H1 (cell line): Measurements from ENCODE around the gene CIT. TPM values are rescaled to one million over a fixed set of nuclear protein-coding genes. Genes with fewer than 3 reads are reported as not detected.

Experiments used
- CBX8 ChIP-seq: fragments of 300-800, 300-1000 bp; sonication (generic); IDR thresholded peaks from 2 replicates; pipeline ENCODE4 v1.7.1; 2016; ENCODE audit warnings: low read depth, low read length, borderline replicate concordance
- JUN ChIP-seq: IDR thresholded peaks from 2 replicates; pipeline ENCODE4 v1.6.1; 2011; ENCODE audit warnings: low read depth, mild to moderate bottlenecking, improper control_type of control experiment, low read length
- KDM4A ChIP-seq: IDR thresholded peaks from one replicate; pipeline ENCODE4 v1.7.1; 2012; ENCODE audit warnings: low read depth, mild to moderate bottlenecking, moderate library complexity, low read length, inconsistent platforms; ENCODE audit not compliant: severe bottlenecking
- SIN3A ChIP-seq, 2 experiments: IDR thresholded peaks in 1 of 2; conservative IDR thresholded peaks in 1 of 2; 2 replicates each; pipeline ENCODE4 v1.6.1; 2011 to 2012; ENCODE audit warnings: low read length in 2 of 2, improper control_type of control experiment in 1 of 2, low read depth in 1 of 2, mild to moderate bottlenecking in 1 of 2
- TAF7 ChIP-seq: optimal IDR thresholded peaks from 2 replicates; pipeline ENCODE3; 2011; ENCODE audit warnings: low read depth, mild to moderate bottlenecking, inconsistent platforms, low read length, moderate library complexity, borderline replicate concordance
- TCF12 ChIP-seq: IDR thresholded peaks from 2 replicates; pipeline ENCODE4 v1.6.1; 2011; ENCODE audit warnings: low read depth, mild to moderate bottlenecking, low read length
- polyA plus RNA-seq, 7 experiments: library from polyadenylated mRNA; depleted of rRNA in 3 of 7; stranded (reverse) in 5 of 7; unstranded in 2 of 7; fragments of >200 nt in 5 of 7; fragments of 200-250 nt in 2 of 7; gene quantifications; 1 replicate in 5 of 7; 2 replicates in 1 of 7; 4 replicates in 1 of 7; pipeline versions ENCODE4 v1.2.1 to v1.2.3, GENCODE V29; 2011 to 2013; ENCODE audit warnings: missing spikeins in 2 of 7, mixed read lengths in 2 of 7
- total RNA-seq: library from RNA; stranded (reverse); fragmentation: NEBNext Ultra II Directional; extraction: Animal tissue kit (Norgen Biotek cat#: 25700); gene quantifications from 2 replicates; pipeline ENCODE4 v1.2.1, GENCODE V29; 2021
- TF ChIP-seq, protein P1 (sequence below): IDR thresholded peaks from 2 replicates; pipeline ENCODE4 v1.6.1; 2012; ENCODE audit warnings: inconsistent platforms

CIT gene
- total and polyA plus RNA-seq, 2 of the 8 experiments (the other 6 are each of a cell fraction or from before 2014, with no cell fraction given) = 17.1 to 60.9 TPM

DNA sequence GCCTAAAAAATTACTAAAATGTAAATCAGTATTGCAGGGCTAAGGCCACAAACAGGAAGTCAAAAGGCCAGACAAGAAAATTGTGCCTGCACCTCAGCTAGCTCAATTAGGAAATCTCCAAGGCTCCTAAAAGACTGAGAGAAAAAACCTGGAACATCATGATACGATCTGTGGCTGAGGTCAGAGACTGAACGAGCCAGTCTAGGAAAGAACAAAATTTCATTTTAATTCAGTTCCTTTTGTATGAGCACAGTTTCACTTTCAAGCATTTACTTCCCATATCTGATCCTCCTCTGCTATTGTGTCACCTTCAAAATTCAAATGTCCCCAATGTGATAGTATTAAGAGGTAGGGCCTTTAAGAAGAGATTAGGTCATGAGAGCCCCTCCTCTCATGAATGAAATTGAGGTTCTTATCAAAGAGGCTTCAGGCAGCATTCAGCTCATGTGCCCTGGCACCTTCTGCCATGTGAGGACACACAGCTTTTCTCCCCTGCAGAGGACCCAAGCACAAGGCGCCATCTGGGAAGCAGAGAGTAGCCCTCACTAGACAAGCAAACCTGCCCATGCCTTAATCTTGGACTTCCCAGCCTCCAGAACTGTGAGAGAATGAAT is 194.4 kb downstream of the CIT start (continued):
- TF ChIP-seq SIN3A (conservative IDR thresholded peaks at IDR 0.05 in 1 of 2, IDR thresholded peaks at IDR 0.05 in 1 of 2; ENCODE audit: low read depth in 1 of 2, low read length in 2 of 2) = no peak
- no peak for TF ChIP-seq TAF7
- no peak for TF ChIP-seq TCF12
- TF ChIP-seq JUN = no peak
- TF ChIP-seq CBX8 = no peak
- TF ChIP-seq, protein P1, sequence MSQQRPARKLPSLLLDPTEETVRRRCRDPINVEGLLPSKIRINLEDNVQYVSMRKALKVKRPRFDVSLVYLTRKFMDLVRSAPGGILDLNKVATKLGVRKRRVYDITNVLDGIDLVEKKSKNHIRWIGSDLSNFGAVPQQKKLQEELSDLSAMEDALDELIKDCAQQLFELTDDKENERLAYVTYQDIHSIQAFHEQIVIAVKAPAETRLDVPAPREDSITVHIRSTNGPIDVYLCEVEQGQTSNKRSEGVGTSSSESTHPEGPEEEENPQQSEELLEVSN = no peak
- no peak for TF ChIP-seq KDM4A
